NK-92 treated with Interleukin-12 subunit alpha and Interleukin-12 subunit beta, amount 100 ng/mL, for 24 hours (cell line): ENCODE measurements around the gene SHISAL1.
"Not testable (repeated sequence)": the region's sequence is repeated elsewhere in the genome, so short reads cannot be mapped to it uniquely, and the experiment has no call there.

Experiments used
- DNase-seq: peaks from one replicate; lab custom pipeline; 2025; lab: John Stamatoyannopoulos, UW

Gene SHISAL1

DNA sequence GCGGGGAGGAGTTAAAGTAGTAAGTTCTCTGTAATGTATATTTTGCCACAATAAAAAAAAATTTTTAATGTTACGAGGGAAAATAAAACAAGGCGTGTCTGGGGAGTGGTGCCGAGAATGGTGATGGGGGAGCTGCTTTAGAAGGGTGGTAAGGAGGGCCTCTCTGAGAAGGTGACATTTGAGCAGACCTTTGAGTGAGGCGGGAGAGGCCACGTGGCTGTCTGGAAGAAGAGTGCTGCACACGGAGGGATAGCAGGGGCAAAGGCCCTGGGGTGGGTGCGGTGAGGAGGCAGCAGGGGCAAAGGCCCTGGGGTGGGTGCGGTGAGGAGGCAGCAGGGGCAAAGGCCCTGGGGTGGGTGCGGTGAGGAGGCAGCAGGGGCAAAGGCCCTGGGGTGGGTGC is 10.4 kb downstream of the SHISAL1 start:
- DNase-seq: not testable (repeated sequence)

DNA sequence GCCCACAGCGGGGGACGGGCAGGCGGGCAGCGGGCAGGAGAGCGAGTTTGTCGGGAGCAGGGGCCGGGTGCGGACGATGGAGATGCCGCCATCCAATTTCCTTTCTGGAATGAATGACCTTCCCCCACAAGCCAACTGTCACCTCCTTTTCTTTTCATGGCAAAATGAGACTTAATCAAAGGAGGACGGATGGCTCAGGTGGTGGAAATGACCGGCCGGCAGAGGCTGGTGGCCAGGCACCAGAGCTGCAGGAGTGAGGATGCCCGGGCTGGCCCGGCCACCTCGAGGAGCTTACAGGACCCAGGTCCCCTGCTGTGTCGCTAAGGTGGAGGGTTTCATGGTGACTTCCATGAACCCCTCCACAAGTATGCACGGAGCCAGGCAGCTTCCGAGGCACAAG is 11.7 kb downstream of the SHISAL1 start:
- DNase-seq: no peak

DNA sequence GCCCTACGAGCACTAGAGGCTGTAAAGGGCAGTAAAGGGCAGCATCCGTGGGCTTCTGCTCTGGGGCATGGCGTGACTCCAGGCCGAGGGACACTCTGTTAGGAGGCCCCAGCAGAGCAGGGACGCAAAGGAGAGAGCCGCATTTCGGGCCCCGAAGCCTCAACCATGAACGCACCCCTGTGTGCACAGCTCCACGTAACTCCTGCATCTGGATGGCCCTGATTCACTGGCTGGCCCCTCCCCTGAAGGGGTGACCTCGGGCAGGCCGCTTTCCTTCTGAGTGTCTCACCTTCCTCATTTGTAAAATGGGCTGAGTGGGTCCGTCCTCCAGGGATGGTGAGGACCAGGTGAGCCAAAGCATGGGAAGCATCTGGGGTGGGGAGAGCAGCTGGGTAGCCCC is 13.6 kb downstream of the SHISAL1 start:
- no peak for DNase-seq

GRCh38 chr22:44298406-44299091 is 14.2 kb downstream of the SHISAL1 start:
- no peak for DNase-seq

- DNase-seq: no peak
Observed at GRCh38 chr22:44297470-44298061, 15.2 kb downstream of the SHISAL1 start.

DNA sequence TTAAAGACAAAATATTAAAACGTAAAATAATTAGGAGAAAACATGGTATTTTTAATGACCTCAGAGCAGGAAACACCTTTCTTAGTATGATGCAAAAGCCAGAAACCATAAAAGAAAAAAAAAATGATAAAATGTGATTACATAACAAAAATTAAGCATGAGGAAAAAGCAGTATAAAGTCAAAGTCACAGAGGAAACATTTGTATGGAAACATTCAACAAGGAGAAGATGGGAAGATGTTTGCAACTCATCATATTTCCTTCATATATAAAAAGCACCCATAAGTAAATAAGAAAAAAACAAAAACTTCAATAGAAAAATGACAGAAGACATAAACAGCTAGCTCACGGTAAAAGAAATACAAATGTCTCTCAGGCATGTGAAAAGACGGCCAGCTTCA is 17.3 kb downstream of the SHISAL1 start:
- DNase-seq: no peak

DNA sequence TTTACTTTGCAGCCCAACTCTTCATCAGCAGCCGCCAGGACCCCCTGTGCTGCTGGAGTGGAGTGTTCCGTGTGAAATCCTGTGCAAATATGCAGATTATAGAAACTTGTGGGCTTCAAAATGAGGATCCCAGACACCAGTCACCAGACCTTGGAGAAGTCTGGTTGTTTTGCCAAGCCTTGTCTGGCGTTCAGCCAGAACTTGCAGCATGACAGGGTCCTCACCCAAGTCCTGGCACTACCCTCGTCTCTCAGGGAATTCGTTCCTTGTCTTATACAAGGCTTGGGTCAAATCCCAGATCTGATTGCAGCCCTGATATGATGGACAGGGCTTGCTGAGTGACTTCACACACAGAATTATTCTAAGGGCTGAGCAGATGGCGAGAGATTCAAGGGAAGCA is 18.9 kb downstream of the SHISAL1 start:
- no peak for DNase-seq

DNA sequence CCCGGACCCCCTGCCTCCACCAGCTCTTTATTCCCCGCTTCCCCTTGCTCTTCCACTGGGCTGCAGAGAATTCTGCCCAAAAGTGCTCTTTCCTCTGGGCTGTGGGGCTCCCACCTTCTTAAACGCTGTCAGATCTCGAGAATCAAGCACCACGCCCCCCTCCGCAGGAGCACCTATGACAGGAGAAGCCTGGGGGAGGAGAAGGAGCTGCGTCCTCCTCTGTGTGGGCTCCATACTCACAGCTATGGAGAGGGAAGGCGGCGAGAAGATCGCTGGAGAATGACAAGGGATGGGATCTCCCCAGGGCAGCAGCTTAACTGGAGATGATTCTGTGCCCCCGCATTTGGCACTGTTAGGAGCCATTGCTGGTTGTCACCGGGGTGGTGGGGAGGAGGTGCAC is 19.7 kb downstream of the SHISAL1 start:
- DNase-seq: no peak

DNA sequence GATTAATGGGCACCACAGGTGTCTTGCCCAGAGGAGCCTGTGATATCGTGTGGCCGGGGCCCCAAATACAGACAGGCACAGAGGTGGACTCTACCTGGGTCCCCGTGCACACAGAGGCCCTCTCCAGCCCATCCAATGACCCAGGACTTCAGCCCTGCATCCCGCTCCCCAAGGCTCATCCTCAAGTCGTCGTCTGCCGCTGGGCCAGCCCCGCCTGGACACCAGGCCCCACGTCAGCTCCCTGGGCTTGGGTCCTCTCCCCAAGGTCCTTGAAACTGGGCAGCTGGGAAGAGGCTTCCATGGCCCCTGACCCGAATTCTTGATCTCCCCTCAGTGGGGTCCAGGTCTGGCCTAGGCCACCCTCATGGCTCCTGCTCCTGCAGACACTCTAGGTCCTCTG is 20.2 kb downstream of the SHISAL1 start:
- DNase-seq: no peak

DNA sequence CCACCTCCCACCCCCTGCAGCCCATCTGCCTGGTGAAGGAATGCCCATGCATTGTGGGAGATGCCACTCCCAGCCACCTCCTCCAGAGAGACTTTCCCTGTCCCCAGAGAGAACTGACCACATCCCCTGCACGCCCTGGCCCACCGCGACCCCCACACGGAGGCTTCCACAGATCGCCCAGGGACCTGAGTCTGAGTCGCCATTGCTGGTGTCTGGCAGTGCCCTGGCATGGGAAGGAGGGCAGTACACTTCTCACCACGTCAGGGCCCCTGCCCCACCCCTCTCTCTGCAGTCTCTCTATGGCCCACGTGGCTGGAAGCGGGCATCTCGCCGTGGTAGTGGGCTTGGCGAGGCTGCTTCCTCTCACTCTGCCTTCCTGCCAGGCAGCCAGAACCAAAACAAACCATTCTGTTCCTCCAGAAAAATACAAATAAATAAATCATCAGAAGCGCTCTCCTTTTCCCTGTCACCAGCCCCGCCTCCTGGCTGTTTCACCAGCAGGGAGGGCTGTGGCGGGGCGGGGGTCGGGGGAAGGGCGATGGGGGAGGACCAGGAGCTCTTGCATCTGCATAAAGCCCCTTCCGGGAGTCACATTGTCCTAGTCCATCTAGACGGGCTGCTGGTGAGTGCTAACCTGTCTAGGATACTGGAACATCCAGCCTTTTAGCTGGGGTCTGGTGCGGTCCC is 20.9 kb downstream of the SHISAL1 start:
- DNase-seq: no peak

DNA sequence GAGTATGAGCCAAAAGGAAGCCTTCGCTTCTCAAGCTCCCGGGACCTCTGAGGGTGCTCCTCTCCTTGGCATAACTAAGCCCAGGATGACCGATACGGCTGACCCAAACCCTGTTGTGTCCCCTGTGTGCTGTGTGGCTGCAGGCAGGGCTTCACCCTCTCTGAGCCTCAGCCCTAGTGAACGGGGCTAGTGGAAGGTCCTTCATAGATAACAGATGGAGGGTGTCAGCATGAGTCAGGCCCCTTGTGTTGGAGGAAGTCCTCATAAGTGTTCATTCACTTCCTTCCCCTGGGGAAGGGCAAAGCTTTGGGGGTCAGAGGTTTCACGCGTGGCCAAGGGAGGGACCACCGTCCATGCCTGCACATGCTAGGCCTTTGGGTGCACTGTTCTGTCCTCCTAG is 21.5 kb downstream of the SHISAL1 start:
- peak; percentile 24 for DNase-seq

DNA sequence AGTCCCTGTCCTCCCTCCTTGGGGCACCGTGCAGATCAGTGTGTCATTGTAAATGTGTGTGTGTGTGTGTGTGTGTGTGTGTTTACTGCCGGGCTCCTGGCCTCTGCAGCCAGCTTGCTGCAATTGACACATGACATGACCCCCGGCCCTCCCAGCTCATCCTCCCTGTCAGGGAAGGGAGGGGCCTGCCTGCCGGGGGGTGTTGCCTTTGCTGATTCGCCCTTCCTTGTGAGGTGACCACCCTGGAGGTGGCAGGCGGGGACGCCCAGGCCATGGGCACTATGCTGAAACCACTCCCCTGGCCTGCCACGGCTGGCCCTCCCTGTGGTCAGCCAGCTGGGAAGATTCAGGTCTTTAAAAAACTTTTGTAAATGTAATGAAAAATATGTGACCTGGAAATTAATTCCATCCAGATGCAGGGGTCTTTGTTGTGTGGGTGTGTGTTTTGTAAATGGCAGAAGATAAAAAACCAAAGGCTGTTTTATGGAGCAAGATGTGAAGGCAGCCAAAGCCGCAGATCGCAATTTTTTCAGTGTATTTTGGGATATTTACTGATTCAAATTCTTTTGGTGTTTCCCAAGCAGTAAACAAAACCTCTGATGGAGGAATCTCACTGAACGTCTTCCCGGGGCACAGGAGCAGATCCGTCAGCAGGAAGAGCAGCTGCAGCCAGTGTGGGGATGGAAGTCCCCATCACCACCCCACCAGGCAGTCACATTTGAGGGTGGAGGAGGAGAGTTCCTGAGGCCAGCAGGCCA is 23.2 kb downstream of the SHISAL1 start:
- no peak for DNase-seq

DNA sequence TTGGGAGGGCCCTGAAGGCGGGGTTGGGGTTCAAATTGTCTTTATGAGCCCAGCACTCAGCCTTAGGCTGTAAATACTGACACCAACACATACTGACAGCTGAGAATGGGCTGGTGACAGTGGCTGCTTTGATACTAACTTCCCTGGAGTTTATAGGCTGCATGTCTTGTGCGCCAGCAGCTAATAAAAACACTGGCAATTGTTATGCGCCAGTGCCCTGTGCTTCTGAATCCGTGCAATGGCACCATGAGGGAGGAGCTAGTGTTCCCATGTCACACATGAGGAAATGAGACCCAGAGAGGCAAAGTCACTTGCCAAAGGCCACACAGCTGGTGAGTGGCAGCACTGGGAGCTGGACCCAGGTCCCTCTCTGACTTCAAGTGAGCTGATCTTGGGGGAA is 23.8 kb downstream of the SHISAL1 start:
- no peak for DNase-seq

DNA sequence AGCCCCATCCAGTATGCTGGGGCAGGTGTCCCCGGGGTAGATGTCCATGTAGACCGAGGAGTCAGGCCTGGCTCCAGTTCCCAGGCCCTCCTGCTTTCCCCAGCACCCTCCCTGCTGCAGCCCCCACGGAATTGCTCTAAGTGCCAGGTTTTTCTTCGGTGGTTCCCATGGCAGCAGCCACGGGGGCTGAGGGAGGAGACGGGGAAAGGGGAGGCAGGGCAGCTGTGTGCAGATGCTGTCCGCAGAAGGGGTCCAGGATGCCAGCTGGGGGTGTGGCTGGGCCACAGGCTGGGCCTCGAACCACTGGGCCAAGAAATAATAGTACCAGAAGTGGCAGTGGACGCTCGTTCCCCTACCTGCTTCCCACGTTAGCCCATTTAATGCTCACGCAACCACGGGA is 25.0 kb downstream of the SHISAL1 start:
- DNase-seq: no peak

GRCh38 chr22:44287121-44287693 is 25.5 kb downstream of the SHISAL1 start:
- no peak for DNase-seq

GRCh38 chr22:44286646-44287045 is 26.1 kb downstream of the SHISAL1 start:
- no peak for DNase-seq

- DNase-seq: no peak
Observed at GRCh38 chr22:44284711-44285110, 28.0 kb downstream of the SHISAL1 start.

- DNase-seq: no peak
Observed at GRCh38 chr22:44281768-44282637, 30.7 kb downstream of the SHISAL1 start.

DNA sequence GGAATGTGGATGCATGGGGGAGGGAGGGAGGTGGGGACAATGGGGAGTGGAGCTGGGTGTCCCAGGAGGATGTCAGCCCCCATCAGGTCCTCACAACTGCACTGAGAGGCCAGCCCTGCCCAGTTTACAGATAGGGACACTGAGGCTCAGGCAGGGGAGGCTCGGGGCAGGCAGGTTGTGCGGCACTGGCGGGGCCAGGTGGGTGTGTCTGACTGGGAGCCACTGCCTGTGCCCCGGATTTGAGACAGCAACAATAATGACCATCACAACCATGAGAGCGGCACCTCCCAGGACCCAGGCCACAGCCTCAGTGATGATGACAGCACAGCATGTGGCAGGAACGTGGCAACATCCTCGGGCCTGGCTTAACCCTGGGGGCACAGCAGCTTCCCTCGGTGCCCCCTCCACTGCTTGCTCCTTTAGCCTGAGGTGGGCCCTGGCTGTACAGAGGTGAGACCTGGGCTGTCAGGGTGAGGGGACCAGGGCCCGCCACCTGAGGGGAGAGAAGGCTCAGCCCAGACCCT is 32.0 kb downstream of the SHISAL1 start:
- DNase-seq: no peak

GRCh38 chr22:44279069-44279360 is 33.7 kb downstream of the SHISAL1 start:
- DNase-seq: no peak
